Ovary (tissue), 9 donors: ENCODE results near the gene SLC26A4. TPM values are rescaled to one million over a fixed set of nuclear protein-coding genes. Genes with fewer than 3 reads are reported as not detected.
"Not testable (repeated sequence)": the region's sequence is repeated elsewhere in the genome, so short reads cannot be mapped to it uniquely, and the experiment has no call there.

Source experiments
- DNase-seq, 5 donors: peaks; one replicate each; pipeline ENCODE4 v3.0.0-alpha.2; 2019 to 2020
- H3K27ac ChIP-seq, 2 donors: fragments of 200-600 bp; one replicate each; pipeline versions ENCODE4 v1.5.1 to v1.8.0; 2019 to 2022
- H3K27me3 ChIP-seq: fragments of 200-600 bp; one replicate; pipeline ENCODE4 v1.8.0; 2022
- H3K36me3 ChIP-seq: fragments of 200-600 bp; sonication (generic); one replicate; pipeline ENCODE4 v1.5.1; 2019
- H3K4me1 ChIP-seq: one replicate; pipeline ENCODE4 v1.8.1; 2013; ENCODE audit warnings: mild to moderate bottlenecking, moderate library complexity; ENCODE audit not compliant: insufficient read depth
- H3K4me3 ChIP-seq: fragments of 200-600 bp; sonication (generic); one replicate; pipeline ENCODE4 v1.5.1; 2017
- H3K9me3 ChIP-seq, 2 donors: fragments of 200-600 bp in 1 of 2; sonication (generic) in 1 of 2; one replicate each; pipeline versions ENCODE4 v1.5.1 to v1.8.1; 2013 to 2019; ENCODE audit warnings: mild to moderate bottlenecking in 1 of 2, moderate library complexity in 1 of 2
- EP300 ChIP-seq: sonication (generic); formaldehyde crosslinking; IDR thresholded peaks from one replicate; pipeline ENCODE4 v1.6.1; 2017; ENCODE audit warnings: antibody characterized with exemption
- POLR2A ChIP-seq: fragments of 450-650 bp; IDR thresholded peaks from one replicate; pipeline ENCODE4 v1.6.1; 2017; ENCODE audit warnings: antibody characterized with exemption, mild to moderate bottlenecking, moderate library complexity
- WGBS, 3 donors: extraction: QIAGEN DNeasy Blood & Tissue Kit in 1 of 3; methylation state at CpG; one replicate each; pipeline versions ENCODE4 v1.1.5 to v1.1.7; 2013 to 2017; 5-methylcytosine and 5-hydroxymethylcytosine counted together
- intact Hi-C, 4 donors: fragments of 100-400 bp; cut with DNase I; formaldehyde crosslinking; loops; one replicate each; pipeline versions ENCODE4 v1.11.0 to v1.15.1; 2022 to 2023
- polyA plus RNA-seq, 2 donors: library from polyadenylated mRNA; stranded (reverse); fragments of 200-250 nt in 1 of 2; fragments of 350-450 nt in 1 of 2; fragmentation: Illumina TruSeq in 1 of 2; extraction: RNeasy Lipid Tissue Mini Kit (QIAGEN cat#74804) in 1 of 2; gene quantifications; one replicate each; pipeline ENCODE4 v1.2.3, GENCODE V29; 2013 to 2014
- total RNA-seq, 7 donors: library from RNA; depleted of rRNA in 2 of 7; stranded (reverse); fragments of >200 nt in 2 of 7; fragmentation: NEBNext Ultra II Directional in 3 of 7; extraction: Animal tissue kit (Norgen Biotek cat#: 25700) in 3 of 7; gene quantifications; one replicate each; pipeline versions ENCODE4 v1.1.0 to v1.2.4, GENCODE V29; 2016 to 2023
- TF ChIP-seq, protein P1 (sequence below), 3 donors: fragments of 450-650 bp in 2 of 3; fragments of 200-600 bp in 1 of 3; IDR thresholded peaks; one replicate each; pipeline versions ENCODE4 v1.5.1 to v1.8.0; 2016 to 2022; ENCODE audit warnings: antibody characterized with exemption in 3 of 3, mild to moderate bottlenecking in 1 of 3
- donor health status: DM: no; HTN: no; CAD: no; lungs with moderate emphysema.
- donor health status: DM: no; HTN: no; CAD: no.
- donor health status: Bipolar disorder and iron deficiency.
- donor health status: DM: yes; HTN: yes; CAD: no.
- donor health status: DM: no; HTN: no; CAD: no.
- donor health status: DM: yes; HTN: yes; CAD: no.

The SLC26A4 gene
- total and polyA plus RNA-seq, 9 donors, result 0.11 to 1.3 (median 0.62) TPM

DNA sequence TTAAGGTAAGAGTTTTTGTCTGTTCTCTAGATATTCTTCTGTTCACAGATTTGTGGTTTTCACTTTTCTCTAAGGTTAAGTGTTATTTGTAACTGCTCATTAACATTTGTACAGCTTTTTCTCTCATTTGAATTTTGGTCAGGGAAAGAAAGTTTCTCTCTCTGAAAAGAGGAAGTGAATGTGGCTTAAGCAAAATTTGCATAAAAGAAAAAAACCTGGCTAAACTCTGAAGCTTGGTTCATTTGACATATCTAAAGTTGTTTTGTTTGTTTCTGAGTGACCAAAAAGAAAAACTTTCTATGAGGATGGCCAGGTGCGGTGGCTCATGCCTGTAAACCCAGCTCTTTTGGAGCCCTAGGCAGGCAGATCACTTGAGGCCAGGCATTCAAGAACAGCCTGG is 22.0 kb upstream of the SLC26A4 start:
- no peaks in the 10 kb centered on the region for H3K9me3 ChIP-seq
- H3K4me3 ChIP-seq, result no peak overlapping the region
- WGBS, 3 donors, result 84 to 93% (median 92%) methylated on average over 1 of the region's 1 CpG
- intact Hi-C loops, result no loop called here
- no peaks in the 10 kb centered on the region for H3K36me3 ChIP-seq
- DNase-seq, result no peak
- TF ChIP-seq EP300 (no peak), POLR2A (no peak)
- TF ChIP-seq, protein P1, sequence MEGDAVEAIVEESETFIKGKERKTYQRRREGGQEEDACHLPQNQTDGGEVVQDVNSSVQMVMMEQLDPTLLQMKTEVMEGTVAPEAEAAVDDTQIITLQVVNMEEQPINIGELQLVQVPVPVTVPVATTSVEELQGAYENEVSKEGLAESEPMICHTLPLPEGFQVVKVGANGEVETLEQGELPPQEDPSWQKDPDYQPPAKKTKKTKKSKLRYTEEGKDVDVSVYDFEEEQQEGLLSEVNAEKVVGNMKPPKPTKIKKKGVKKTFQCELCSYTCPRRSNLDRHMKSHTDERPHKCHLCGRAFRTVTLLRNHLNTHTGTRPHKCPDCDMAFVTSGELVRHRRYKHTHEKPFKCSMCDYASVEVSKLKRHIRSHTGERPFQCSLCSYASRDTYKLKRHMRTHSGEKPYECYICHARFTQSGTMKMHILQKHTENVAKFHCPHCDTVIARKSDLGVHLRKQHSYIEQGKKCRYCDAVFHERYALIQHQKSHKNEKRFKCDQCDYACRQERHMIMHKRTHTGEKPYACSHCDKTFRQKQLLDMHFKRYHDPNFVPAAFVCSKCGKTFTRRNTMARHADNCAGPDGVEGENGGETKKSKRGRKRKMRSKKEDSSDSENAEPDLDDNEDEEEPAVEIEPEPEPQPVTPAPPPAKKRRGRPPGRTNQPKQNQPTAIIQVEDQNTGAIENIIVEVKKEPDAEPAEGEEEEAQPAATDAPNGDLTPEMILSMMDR (IDR thresholded peaks at IDR 0.05), result no peak
- H3K27me3 ChIP-seq, result no peaks in the 10 kb centered on the region
- peaks cover 1% of the 10 kb centered on the region for H3K4me1 ChIP-seq
- no peak overlapping the region for H3K27ac ChIP-seq

DNA sequence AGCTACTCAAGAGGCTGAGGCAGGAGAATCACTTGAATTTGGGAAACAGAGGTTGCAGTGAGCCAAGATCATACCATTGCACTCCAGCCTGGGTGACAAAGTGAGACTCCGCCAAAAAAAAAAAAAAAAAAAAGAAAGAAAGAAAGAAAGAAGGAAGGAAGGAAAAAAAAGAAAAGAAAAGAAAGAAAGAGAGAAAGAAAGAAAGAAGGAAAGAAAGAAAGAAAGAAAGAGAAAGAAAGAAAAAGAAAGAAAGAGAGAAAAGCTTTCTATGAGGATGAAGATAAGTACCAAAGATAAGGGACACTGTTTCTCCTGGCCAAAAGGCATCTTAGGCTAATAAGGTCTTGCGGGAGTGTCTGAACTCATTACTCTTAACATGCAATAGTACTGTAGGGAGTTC is 21.6 kb upstream of the SLC26A4 start:
- H3K27ac ChIP-seq, H3K4me3 ChIP-seq, H3K9me3 ChIP-seq, intact Hi-C loops, DNase-seq, H3K27me3 ChIP-seq, H3K36me3 ChIP-seq, H3K4me1 ChIP-seq: not testable (repeated sequence)
- WGBS, 3 donors, result 90 to 98% (median 93%) methylated on average over 2 of the region's 2 CpGs

DNA sequence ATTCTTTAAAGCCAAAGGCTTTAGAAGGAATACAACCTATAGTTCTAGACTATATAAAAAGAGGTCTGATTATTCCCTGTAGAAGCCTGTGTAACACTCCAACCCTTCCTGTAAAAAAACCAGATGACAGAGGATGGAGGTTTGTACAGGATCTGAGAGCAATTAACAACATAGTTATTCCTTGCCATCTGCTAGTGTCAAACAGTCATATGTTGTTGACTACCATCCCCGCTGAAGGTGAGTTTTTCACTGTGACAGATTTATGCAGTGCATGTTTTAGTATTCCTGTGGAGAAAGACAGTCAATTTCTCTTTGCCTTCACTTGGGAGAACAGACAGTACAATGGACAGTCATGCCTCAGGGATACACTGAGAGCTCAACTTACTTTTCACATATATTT is 19.0 kb upstream of the SLC26A4 start:
- Histone ChIP-seq H3K4me3 (no peak overlapping the region), H3K4me1 (peaks cover 1% of the 10 kb centered on the region), H3K27ac (no peak overlapping the region), H3K36me3 (no peaks in the 10 kb centered on the region), H3K27me3 (no peaks in the 10 kb centered on the region), H3K9me3 (no peaks in the 10 kb centered on the region)
- TF ChIP-seq, protein P1 (IDR thresholded peaks at IDR 0.05), result no peak
- no peak for TF ChIP-seq EP300
- TF ChIP-seq POLR2A, result no peak
- WGBS, 3 donors, result 70 to 88% (median 83%) methylated on average over 1 of the region's 1 CpG
- DNase-seq, result no peak
- intact Hi-C loops, result no loop called here

DNA sequence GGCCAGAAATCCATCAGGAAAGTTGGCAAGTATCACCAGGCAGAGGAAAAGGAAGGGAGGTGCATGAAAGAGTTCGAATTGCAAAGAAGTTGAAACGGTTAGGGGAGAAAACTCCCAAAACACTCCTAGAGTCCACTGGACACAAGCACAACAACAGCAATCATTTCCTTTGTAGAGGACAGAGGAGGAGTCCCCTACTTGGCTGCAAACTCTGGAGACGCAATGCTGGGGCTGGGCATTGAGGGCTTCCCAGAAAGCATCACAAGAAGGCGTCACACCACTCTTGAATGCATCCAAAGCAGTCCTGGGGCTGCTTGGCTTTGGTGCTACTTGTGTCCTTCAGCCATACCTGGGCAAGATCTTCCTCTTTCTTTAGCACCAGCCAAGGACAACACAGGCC is 18.1 kb upstream of the SLC26A4 start:
- TF ChIP-seq, protein P1 (IDR thresholded peaks at IDR 0.05), result no peak
- 75 to 86% (median 78%) methylated on average over 4 of the region's 4 CpGs for WGBS, 3 donors
- Histone ChIP-seq H3K9me3 (no peaks in the 10 kb centered on the region), H3K27me3 (no peaks in the 10 kb centered on the region), H3K4me3 (no peak overlapping the region), H3K36me3 (no peaks in the 10 kb centered on the region), H3K4me1 (peaks cover 1% of the 10 kb centered on the region), H3K27ac (no peak overlapping the region)
- intact Hi-C loops, result no loop called here
- no peak for DNase-seq

DNA sequence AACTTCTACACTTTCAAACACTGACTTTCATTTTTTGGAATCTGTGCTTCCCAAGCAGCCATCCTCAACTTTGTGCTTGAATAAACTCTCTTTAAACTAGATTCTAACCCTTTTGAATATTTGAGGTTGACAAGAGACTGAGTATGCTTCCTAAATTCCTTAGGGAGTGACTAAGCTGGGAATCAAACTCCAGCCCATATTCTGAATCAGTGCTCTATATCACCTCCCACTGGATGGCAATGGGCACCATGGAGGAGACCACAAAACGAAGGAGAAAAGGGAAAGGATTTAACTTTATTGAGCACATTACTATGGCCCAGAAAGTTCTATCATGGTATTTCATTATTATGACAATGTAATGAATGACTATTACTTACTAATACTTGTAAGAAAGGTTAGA is 17.2 kb upstream of the SLC26A4 start:
- TF ChIP-seq EP300 (no peak), POLR2A (no peak)
- TF ChIP-seq, protein P1 (IDR thresholded peaks at IDR 0.05), result no peak
- H3K9me3 ChIP-seq, result no peaks in the 10 kb centered on the region
- peak overlapping the region in 1 of 2 donors; percentile 51 for H3K27ac ChIP-seq
- intact Hi-C loops, result no loop called here
- H3K4me1 ChIP-seq, result peaks cover 1% of the 10 kb centered on the region
- 77 to 83% (median 82%) methylated on average over 1 of the region's 1 CpG for WGBS, 3 donors
- H3K36me3 ChIP-seq, result no peaks in the 10 kb centered on the region
- H3K4me3 ChIP-seq, result no peak overlapping the region
- no peaks in the 10 kb centered on the region for H3K27me3 ChIP-seq
- DNase-seq, result no peak
